HCT116 (cell line): Measurements from ENCODE around the gene MYLK4. TPM values are rescaled to one million over a fixed set of nuclear protein-coding genes. Genes with fewer than 3 reads are reported as not detected.

Source experiments
- ATAC-seq: fragments of 200-7000 bp; cut with Tn5 transposase; 2 replicates; pipeline ENCODE4 v1.9.1; 2020; ENCODE audit warnings: mild to moderate bottlenecking, moderate library complexity
- BruUV-seq: library from RNA; stranded (reverse); fragments of 400-500 nt; replicated peaks from 2 replicates; lab custom pipeline; 2021; lab: Mats Ljungman, UMichigan
- CTCF ChIA-PET: fragments of 300-600 bp; sonication (Branson Sonifier 250); formaldehyde crosslinking; loops from one replicate; lab custom pipeline; 2021; ENCODE audit warnings: antibody characterized with exemption; lab: Charles Lee
- POLR2A ChIA-PET: fragments of 300-600, 350-600 bp; sonication (Branson Sonifier 250); formaldehyde crosslinking; loops from one replicate; lab custom pipeline; 2021; ENCODE audit warnings: antibody characterized with exemption; lab: Charles Lee
- RAD21 ChIA-PET, 2 experiments: fragments of 300-600 bp; sonication (Branson Sonifier 250); formaldehyde crosslinking; loops; one replicate each; lab custom pipeline; 2023; ENCODE audit warnings: low total read pairs in 2 of 2; ENCODE audit not compliant: uncharacterized antibody in 2 of 2, unreplicated experiment in 2 of 2, low non-redundant PET in 1 of 2; lab: Charles Lee
- DNase-seq: peaks from one replicate; pipeline ENCODE4 v3.0.0-alpha.2; 2010; ENCODE audit warnings: low read depth, low spot score
- H2AFZ ChIP-seq: fragments of 200-600 bp; shearing (Covaris generic), sonication (generic); 2 replicates; pipeline ENCODE4 v1.6.1; 2017; ENCODE audit warnings: low read depth, mixed run types, mixed read lengths, antibody characterized with exemption, low read length; ENCODE audit not compliant: poor library complexity, severe bottlenecking
- H3K27ac ChIP-seq: 2 replicates; pipeline ENCODE4 v1.5.1; 2012; ENCODE audit warnings: low read depth, low read length
- H3K27me3 ChIP-seq: fragments of 200-600 bp; sonication (generic); 2 replicates; pipeline ENCODE4 v1.6.1; 2016; ENCODE audit warnings: mixed run types, low read length, mixed read lengths; ENCODE audit not compliant: insufficient read depth
- H3K36me3 ChIP-seq, 2 experiments: fragments of 200-500 bp in 1 of 2; fragments of 200-600 bp in 1 of 2; sonication (Bioruptor generic) in 1 of 2; sonication (generic) in 1 of 2; 2 replicates each; pipeline versions ENCODE4 v1.5.1 to v1.6.1; 2014 to 2016; ENCODE audit warnings: low read length in 2 of 2, inconsistent platforms in 1 of 2, mixed read lengths in 1 of 2, mixed run types in 1 of 2; ENCODE audit not compliant: insufficient read depth in 2 of 2, control insufficient read depth in 1 of 2
- H3K4me1 ChIP-seq, 2 experiments: fragments of 200-600 bp in 1 of 2; sonication (generic) in 1 of 2; 2 replicates each; pipeline versions ENCODE4 v1.5.1 to v1.6.1; 2012 to 2017; ENCODE audit warnings: low read length in 2 of 2, inconsistent platforms in 1 of 2, mild to moderate bottlenecking in 1 of 2, mixed read lengths in 1 of 2, mixed run types in 1 of 2, moderate library complexity in 1 of 2; ENCODE audit not compliant: insufficient read depth in 2 of 2, control insufficient read depth in 1 of 2
- H3K4me2 ChIP-seq: fragments of 200-600 bp; sonication (generic); 2 replicates; pipeline ENCODE4 v1.6.1; 2017; ENCODE audit warnings: mixed run types, low read length, mixed read lengths
- H3K4me3 ChIP-seq, 2 experiments: fragments of 200-600 bp in 1 of 2; sonication (generic) in 1 of 2; replicated peaks in 1 of 2; 2 replicates each; pipeline ENCODE4 v1.5.1; 2011 to 2016; ENCODE audit warnings: low read length in 2 of 2, control low read depth in 1 of 2, low read depth in 1 of 2, mild to moderate bottlenecking in 1 of 2, mixed read lengths in 1 of 2, mixed run types in 1 of 2
- H3K79me2 ChIP-seq: fragments of 200-600 bp; sonication (generic); 2 replicates; pipeline ENCODE4 v1.6.1; 2017; ENCODE audit warnings: mild to moderate bottlenecking, mixed run types, low read length, moderate library complexity, mixed read lengths; ENCODE audit not compliant: insufficient read depth
- H3K9ac ChIP-seq: fragments of 200-600 bp; sonication (generic); 2 replicates; pipeline ENCODE4 v1.6.1; 2016; ENCODE audit warnings: low read length, mixed read lengths
- H3K9me2 ChIP-seq: fragments of 200-600 bp; sonication (generic), shearing (Covaris generic); 2 replicates; pipeline ENCODE4 v1.6.1; 2017; ENCODE audit warnings: mixed run types, mild to moderate bottlenecking, moderate library complexity; ENCODE audit not compliant: insufficient read depth
- H3K9me3 ChIP-seq, 2 experiments: fragments of 200-500 bp in 1 of 2; fragments of 200-600 bp in 1 of 2; sonication (Bioruptor generic) in 1 of 2; sonication (generic) in 1 of 2; 2 replicates each; pipeline ENCODE4 v1.6.1; 2014 to 2017; ENCODE audit warnings: low read length in 2 of 2, mixed read lengths in 2 of 2, inconsistent platforms in 1 of 2, low read depth in 1 of 2, mild to moderate bottlenecking in 1 of 2, mixed run types in 1 of 2, moderate library complexity in 1 of 2; ENCODE audit not compliant: control insufficient read depth in 1 of 2, insufficient read depth in 1 of 2
- H4K20me1 ChIP-seq: fragments of 200-600 bp; sonication (generic), shearing (Covaris generic); 2 replicates; pipeline ENCODE4 v1.6.1; 2017; ENCODE audit warnings: mixed run types, mild to moderate bottlenecking, moderate library complexity; ENCODE audit not compliant: insufficient read depth
- CEBPB ChIP-seq: IDR thresholded peaks from 2 replicates; pipeline ENCODE4 v1.6.1; 2012; ENCODE audit warnings: low read depth
- EGR1 ChIP-seq: IDR thresholded peaks from 2 replicates; pipeline ENCODE4 v1.6.1; 2012; ENCODE audit warnings: low read depth
- ELF1 ChIP-seq: IDR thresholded peaks from 2 replicates; pipeline ENCODE4 v1.6.1; 2012; ENCODE audit warnings: low read depth, borderline replicate concordance
- EZH2 ChIP-seq: fragments of 200-600 bp; sonication (generic); IDR thresholded peaks from 2 replicates; pipeline ENCODE4 v1.6.1; 2017; ENCODE audit warnings: antibody characterized with exemption, mixed run types
- POLR2A ChIP-seq: IDR thresholded peaks from 2 replicates; pipeline ENCODE4 v1.7.0; 2011; ENCODE audit warnings: borderline replicate concordance; ENCODE audit not compliant: insufficient read depth, insufficient read length; ENCODE audit errors: extremely low read depth
- POLR2AphosphoS5 ChIP-seq: IDR thresholded peaks from 2 replicates; pipeline ENCODE4 v1.6.1; 2011; ENCODE audit warnings: mild to moderate bottlenecking, low read depth, low read length, moderate library complexity
- RAD21 ChIP-seq: IDR thresholded peaks from 2 replicates; pipeline ENCODE4 v1.6.1; 2012; ENCODE audit warnings: low read depth, mild to moderate bottlenecking
- SIN3A ChIP-seq: IDR thresholded peaks from 2 replicates; pipeline ENCODE4 v1.6.1; 2012; ENCODE audit warnings: low read depth
- SP1 ChIP-seq: IDR thresholded peaks from 2 replicates; pipeline ENCODE4 v1.6.1; 2012; ENCODE audit warnings: low read depth
- TCF7L2 ChIP-seq: IDR thresholded peaks from 2 replicates; pipeline ENCODE4 v1.7.0; 2011; ENCODE audit warnings: borderline replicate concordance, inconsistent platforms; ENCODE audit not compliant: insufficient read depth, insufficient read length; ENCODE audit errors: extremely low read depth
- YY1 ChIP-seq: IDR thresholded peaks from 2 replicates; pipeline ENCODE4 v1.6.1; 2011; ENCODE audit warnings: low read length, low read depth, moderate library complexity, mild to moderate bottlenecking; ENCODE audit not compliant: insufficient replicate concordance; ENCODE audit errors: extremely low read depth
- ZFX ChIP-seq: fragments of 450-650 bp; IDR thresholded peaks from 2 replicates; pipeline ENCODE4 v1.6.1; 2017
- ZNF274 ChIP-seq: fragments of 200-500 bp; sonication (Bioruptor generic); IDR thresholded peaks from 2 replicates; pipeline ENCODE4 v1.6.1; 2014; ENCODE audit warnings: mild to moderate bottlenecking, low read depth, low read length, inconsistent platforms
- intact Hi-C: fragments of 100-400 bp; cut with micrococcal nuclease; formaldehyde crosslinking; loops from 2 replicates; pipeline ENCODE4 v1.10.0; 2022
- total RNA-seq: library from RNA; stranded (reverse); gene quantifications from one replicate; pipeline ENCODE4 v1.2.1, GENCODE V29; 2021; ENCODE audit not compliant: unreplicated experiment
- TF ChIP-seq, protein P1 (sequence below): IDR thresholded peaks from 2 replicates; pipeline ENCODE4 v1.6.1; 2011; ENCODE audit warnings: mild to moderate bottlenecking, low read length, moderate library complexity; ENCODE audit not compliant: insufficient replicate concordance; ENCODE audit errors: extremely low read depth
- TF ChIP-seq, protein P2 (sequence below): IDR thresholded peaks from 2 replicates; pipeline ENCODE4 v1.6.1; 2012
- TF ChIP-seq, protein P3 (sequence below), 3 experiments: fragments of 200-600 bp in 1 of 3; sonication (generic) in 1 of 3; IDR thresholded peaks in 2 of 3; conservative IDR thresholded peaks in 1 of 3; 2 replicates each; pipeline ENCODE4 v1.5.1; 2012 to 2017; ENCODE audit warnings: low read depth in 2 of 3, low read length in 2 of 3, antibody characterized with exemption in 1 of 3, borderline replicate concordance in 1 of 3, control low read depth in 1 of 3, mild to moderate bottlenecking in 1 of 3, mixed read lengths in 1 of 3, mixed run types in 1 of 3, moderate library complexity in 1 of 3; ENCODE audit not compliant: insufficient read depth in 1 of 3
- TF ChIP-seq, protein P4 (sequence below): IDR thresholded peaks from 2 replicates; pipeline ENCODE4 v1.6.1; 2012; ENCODE audit warnings: low read depth

The MYLK4 gene
- total RNA-seq, 1 experiment from 2014 or later: 0.27 TPM

DNA sequence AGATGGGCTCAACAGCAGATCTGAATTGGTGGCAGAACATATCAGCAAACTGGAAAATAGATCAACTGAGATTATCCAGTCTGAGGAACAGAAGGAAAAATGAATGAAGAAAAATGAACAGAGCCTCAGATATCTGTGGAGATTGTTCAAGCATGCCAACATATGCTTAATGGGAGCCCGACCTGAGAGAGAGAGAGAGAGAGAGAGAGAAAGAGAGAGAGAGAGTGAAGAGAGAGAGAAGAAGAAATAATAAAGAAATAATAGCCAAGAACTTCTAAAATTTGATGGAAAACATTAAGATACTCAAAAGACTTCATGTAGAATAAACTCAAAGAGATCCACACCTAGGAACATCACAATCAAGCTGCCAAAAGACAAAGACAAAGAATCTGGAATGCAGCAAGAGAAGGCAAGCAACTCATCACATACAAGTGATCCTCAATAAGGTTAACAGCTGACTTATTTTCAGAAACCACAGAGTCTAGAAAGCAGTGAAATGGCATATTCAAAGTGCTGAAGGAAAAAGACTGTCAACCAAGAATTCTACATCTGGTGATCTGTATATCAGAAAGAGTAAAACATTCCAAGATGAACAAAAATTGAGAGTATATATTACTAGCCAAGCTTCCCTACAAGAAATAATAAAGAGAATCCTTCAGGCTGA, 97.2 kb downstream of the MYLK4 start:
- H3K4me3 ChIP-seq: no peak overlapping the region

More for the DNA sequence above, 97.2 kb downstream of the MYLK4 start:
- intact Hi-C loops: no loop called here
- Histone ChIP-seq H3K27ac (no peak overlapping the region), H3K79me2 (no peaks in the 10 kb centered on the region), H2AFZ (no peak overlapping the region), H3K9me3 (no peaks in the 10 kb centered on the region), H3K9me2 (no peaks in the 10 kb centered on the region)
- ChIA-PET POLR2A (no interaction called here), CTCF (interaction anchor here (2.4 kb wide), 1 partner anchor 19 kb away, joined by 7 read pairs; no protein-coding TSS in a partner anchor)
- DNase-seq (no peak), ATAC-seq (no peak)
- TF ChIP-seq POLR2A: no peak
- no peak for TF ChIP-seq ZFX
- TF ChIP-seq RAD21: no peak
- TF ChIP-seq YY1: no peak
- TF ChIP-seq EZH2: no peak
- TF ChIP-seq, protein P1, sequence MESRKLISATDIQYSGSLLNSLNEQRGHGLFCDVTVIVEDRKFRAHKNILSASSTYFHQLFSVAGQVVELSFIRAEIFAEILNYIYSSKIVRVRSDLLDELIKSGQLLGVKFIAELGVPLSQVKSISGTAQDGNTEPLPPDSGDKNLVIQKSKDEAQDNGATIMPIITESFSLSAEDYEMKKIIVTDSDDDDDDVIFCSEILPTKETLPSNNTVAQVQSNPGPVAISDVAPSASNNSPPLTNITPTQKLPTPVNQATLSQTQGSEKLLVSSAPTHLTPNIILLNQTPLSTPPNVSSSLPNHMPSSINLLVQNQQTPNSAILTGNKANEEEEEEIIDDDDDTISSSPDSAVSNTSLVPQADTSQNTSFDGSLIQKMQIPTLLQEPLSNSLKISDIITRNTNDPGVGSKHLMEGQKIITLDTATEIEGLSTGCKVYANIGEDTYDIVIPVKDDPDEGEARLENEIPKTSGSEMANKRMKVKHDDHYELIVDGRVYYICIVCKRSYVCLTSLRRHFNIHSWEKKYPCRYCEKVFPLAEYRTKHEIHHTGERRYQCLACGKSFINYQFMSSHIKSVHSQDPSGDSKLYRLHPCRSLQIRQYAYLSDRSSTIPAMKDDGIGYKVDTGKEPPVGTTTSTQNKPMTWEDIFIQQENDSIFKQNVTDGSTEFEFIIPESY: no peak
- no peak for TF ChIP-seq EGR1
- TF ChIP-seq, protein P2, sequence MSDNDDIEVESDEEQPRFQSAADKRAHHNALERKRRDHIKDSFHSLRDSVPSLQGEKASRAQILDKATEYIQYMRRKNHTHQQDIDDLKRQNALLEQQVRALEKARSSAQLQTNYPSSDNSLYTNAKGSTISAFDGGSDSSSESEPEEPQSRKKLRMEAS: no peak
- TF ChIP-seq SIN3A: no peak
- TF ChIP-seq, protein P3, sequence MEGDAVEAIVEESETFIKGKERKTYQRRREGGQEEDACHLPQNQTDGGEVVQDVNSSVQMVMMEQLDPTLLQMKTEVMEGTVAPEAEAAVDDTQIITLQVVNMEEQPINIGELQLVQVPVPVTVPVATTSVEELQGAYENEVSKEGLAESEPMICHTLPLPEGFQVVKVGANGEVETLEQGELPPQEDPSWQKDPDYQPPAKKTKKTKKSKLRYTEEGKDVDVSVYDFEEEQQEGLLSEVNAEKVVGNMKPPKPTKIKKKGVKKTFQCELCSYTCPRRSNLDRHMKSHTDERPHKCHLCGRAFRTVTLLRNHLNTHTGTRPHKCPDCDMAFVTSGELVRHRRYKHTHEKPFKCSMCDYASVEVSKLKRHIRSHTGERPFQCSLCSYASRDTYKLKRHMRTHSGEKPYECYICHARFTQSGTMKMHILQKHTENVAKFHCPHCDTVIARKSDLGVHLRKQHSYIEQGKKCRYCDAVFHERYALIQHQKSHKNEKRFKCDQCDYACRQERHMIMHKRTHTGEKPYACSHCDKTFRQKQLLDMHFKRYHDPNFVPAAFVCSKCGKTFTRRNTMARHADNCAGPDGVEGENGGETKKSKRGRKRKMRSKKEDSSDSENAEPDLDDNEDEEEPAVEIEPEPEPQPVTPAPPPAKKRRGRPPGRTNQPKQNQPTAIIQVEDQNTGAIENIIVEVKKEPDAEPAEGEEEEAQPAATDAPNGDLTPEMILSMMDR (IDR thresholded peaks at IDR 0.05 in 2 of 3, conservative IDR thresholded peaks at IDR 0.05 in 1 of 3; ENCODE audit: borderline replicate concordance in 1 of 3, insufficient read depth in 1 of 3, low read depth in 2 of 3, low read length in 2 of 3): no peak
- no peak for TF ChIP-seq ZNF274
- TF ChIP-seq CEBPB: no peak
- TF ChIP-seq, protein P4, sequence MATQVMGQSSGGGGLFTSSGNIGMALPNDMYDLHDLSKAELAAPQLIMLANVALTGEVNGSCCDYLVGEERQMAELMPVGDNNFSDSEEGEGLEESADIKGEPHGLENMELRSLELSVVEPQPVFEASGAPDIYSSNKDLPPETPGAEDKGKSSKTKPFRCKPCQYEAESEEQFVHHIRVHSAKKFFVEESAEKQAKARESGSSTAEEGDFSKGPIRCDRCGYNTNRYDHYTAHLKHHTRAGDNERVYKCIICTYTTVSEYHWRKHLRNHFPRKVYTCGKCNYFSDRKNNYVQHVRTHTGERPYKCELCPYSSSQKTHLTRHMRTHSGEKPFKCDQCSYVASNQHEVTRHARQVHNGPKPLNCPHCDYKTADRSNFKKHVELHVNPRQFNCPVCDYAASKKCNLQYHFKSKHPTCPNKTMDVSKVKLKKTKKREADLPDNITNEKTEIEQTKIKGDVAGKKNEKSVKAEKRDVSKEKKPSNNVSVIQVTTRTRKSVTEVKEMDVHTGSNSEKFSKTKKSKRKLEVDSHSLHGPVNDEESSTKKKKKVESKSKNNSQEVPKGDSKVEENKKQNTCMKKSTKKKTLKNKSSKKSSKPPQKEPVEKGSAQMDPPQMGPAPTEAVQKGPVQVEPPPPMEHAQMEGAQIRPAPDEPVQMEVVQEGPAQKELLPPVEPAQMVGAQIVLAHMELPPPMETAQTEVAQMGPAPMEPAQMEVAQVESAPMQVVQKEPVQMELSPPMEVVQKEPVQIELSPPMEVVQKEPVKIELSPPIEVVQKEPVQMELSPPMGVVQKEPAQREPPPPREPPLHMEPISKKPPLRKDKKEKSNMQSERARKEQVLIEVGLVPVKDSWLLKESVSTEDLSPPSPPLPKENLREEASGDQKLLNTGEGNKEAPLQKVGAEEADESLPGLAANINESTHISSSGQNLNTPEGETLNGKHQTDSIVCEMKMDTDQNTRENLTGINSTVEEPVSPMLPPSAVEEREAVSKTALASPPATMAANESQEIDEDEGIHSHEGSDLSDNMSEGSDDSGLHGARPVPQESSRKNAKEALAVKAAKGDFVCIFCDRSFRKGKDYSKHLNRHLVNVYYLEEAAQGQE: no peak
- no peak for TF ChIP-seq SP1
- no peak for TF ChIP-seq POLR2AphosphoS5
- no peak for TF ChIP-seq TCF7L2
- TF ChIP-seq ELF1: no peak
- TF ChIP-seq, all 23 proteins: peak for 0
- Histone ChIP-seq H3K27me3 (no peaks in the 10 kb centered on the region), H3K4me1 (peaks cover 0 to 2% of the 10 kb centered on the region in 2 experiments; a peak in 2 of 4 replicates), H4K20me1 (no peaks in the 10 kb centered on the region), H3K4me2 (no peak overlapping the region), H3K9ac (no peak overlapping the region), H3K36me3 (no peaks in the 10 kb centered on the region)
- no TSS peak for BruUV-seq
- RAD21 ChIA-PET: no interaction called here
